Liver (tissue), 9 donors: Measurements from ENCODE around the gene SMIM14. TPM values are rescaled to one million over a fixed set of nuclear protein-coding genes. Genes with fewer than 3 reads are reported as not detected.
"Not testable (repeated sequence)": the region's sequence is repeated elsewhere in the genome, so short reads cannot be mapped to it uniquely, and the experiment has no call there.

ENCODE experiments used
- DNase-seq: peaks from one replicate; pipeline ENCODE4 v3.0.0-alpha.2; 2017; ENCODE audit warnings: low spot score
- H3K27ac ChIP-seq, 2 donors: one replicate each; pipeline ENCODE4 v1.7.0; 2013; ENCODE audit warnings: inconsistent platforms in 2 of 2, low read length in 2 of 2, control low read depth in 1 of 2, low read depth in 1 of 2, mild to moderate bottlenecking in 1 of 2
- H3K27me3 ChIP-seq, 4 donors: one replicate each; pipeline versions ENCODE4 v1.6.1 to v1.7.0; 2013; ENCODE audit warnings: low read length in 3 of 4, inconsistent platforms in 1 of 4, mild to moderate bottlenecking in 1 of 4, moderate library complexity in 1 of 4; ENCODE audit not compliant: control insufficient read depth in 4 of 4, insufficient read depth in 4 of 4
- H3K36me3 ChIP-seq, 4 donors: one replicate each; pipeline versions ENCODE4 v1.6.1 to v1.7.0; 2013; ENCODE audit warnings: low read length in 3 of 4, mild to moderate bottlenecking in 3 of 4, low read depth in 1 of 4, moderate library complexity in 1 of 4; ENCODE audit not compliant: control insufficient read depth in 4 of 4, insufficient read depth in 3 of 4
- H3K4me1 ChIP-seq, 4 donors: one replicate each; pipeline versions ENCODE4 v1.6.1 to v1.7.0; 2013; ENCODE audit warnings: low read length in 3 of 4, mild to moderate bottlenecking in 3 of 4, moderate library complexity in 1 of 4; ENCODE audit not compliant: control insufficient read depth in 4 of 4, insufficient read depth in 4 of 4
- H3K4me3 ChIP-seq, 3 donors: one replicate each; pipeline versions ENCODE4 v1.6.1 to v1.7.0; 2013; ENCODE audit warnings: low read length in 3 of 3, control low read depth in 1 of 3, low read depth in 1 of 3, mild to moderate bottlenecking in 1 of 3
- H3K9ac ChIP-seq, 2 donors: one replicate each; pipeline ENCODE4 v1.7.0; 2013; ENCODE audit warnings: low read length in 2 of 2, mild to moderate bottlenecking in 2 of 2, moderate library complexity in 2 of 2, control low read depth in 1 of 2, low read depth in 1 of 2
- H3K9me3 ChIP-seq, 4 donors: one replicate each; pipeline versions ENCODE4 v1.6.1 to v1.7.0; 2013; ENCODE audit warnings: low read length in 3 of 4; ENCODE audit not compliant: control insufficient read depth in 4 of 4
- EGR1 ChIP-seq, 2 donors: IDR thresholded peaks; 2 replicates each; pipeline ENCODE4 v1.6.1; 2016 to 2018; ENCODE audit warnings: antibody characterized with exemption in 2 of 2, low read depth in 2 of 2
- FOXA1 ChIP-seq: IDR thresholded peaks from 2 replicates; pipeline ENCODE4 v1.6.1; 2016; ENCODE audit warnings: antibody characterized with exemption
- FOXA2 ChIP-seq: IDR thresholded peaks from 2 replicates; pipeline ENCODE4 v1.6.1; 2016; ENCODE audit warnings: antibody characterized with exemption
- GABPA ChIP-seq, 2 donors: IDR thresholded peaks in 1 of 2; conservative IDR thresholded peaks in 1 of 2; 2 replicates each; pipeline ENCODE4 v1.6.1; 2016; ENCODE audit warnings: antibody characterized with exemption in 2 of 2, mild to moderate bottlenecking in 1 of 2, moderate library complexity in 1 of 2
- HNF4A ChIP-seq, 2 donors: conservative IDR thresholded peaks; 2 replicates each; pipeline ENCODE4 v1.6.1; 2016; ENCODE audit warnings: antibody characterized with exemption in 2 of 2, mild to moderate bottlenecking in 2 of 2
- HNF4G ChIP-seq: IDR thresholded peaks from 2 replicates; pipeline ENCODE4 v1.6.1; 2016; ENCODE audit warnings: antibody characterized with exemption
- JUND ChIP-seq, 2 donors: IDR thresholded peaks; 2 replicates each; pipeline ENCODE4 v1.6.1; 2016; ENCODE audit warnings: antibody characterized with exemption in 2 of 2
- NR2F2 ChIP-seq: IDR thresholded peaks from 2 replicates; pipeline ENCODE4 v1.6.1; 2016; ENCODE audit warnings: antibody characterized with exemption
- RAD21 ChIP-seq, 2 donors: IDR thresholded peaks; 2 replicates each; pipeline ENCODE4 v1.6.1; 2016; ENCODE audit warnings: antibody characterized with exemption in 2 of 2, mild to moderate bottlenecking in 2 of 2
- REST ChIP-seq: IDR thresholded peaks from 2 replicates; pipeline ENCODE4 v1.6.1; 2016; ENCODE audit warnings: antibody characterized with exemption, mild to moderate bottlenecking
- SP1 ChIP-seq: IDR thresholded peaks from 2 replicates; pipeline ENCODE4 v1.6.1; 2018; ENCODE audit warnings: antibody characterized with exemption, mild to moderate bottlenecking
- YY1 ChIP-seq: IDR thresholded peaks from 2 replicates; pipeline ENCODE4 v1.6.1; 2016; ENCODE audit warnings: antibody characterized with exemption, mild to moderate bottlenecking
- ZBTB33 ChIP-seq: IDR thresholded peaks from 2 replicates; pipeline ENCODE4 v1.6.1; 2016; ENCODE audit warnings: antibody characterized with exemption
- WGBS: extraction: QIAGEN DNeasy Blood & Tissue Kit; methylation state at CpG from one replicate; pipeline ENCODE4 v1.1.7; 2013; 5-methylcytosine and 5-hydroxymethylcytosine counted together
- polyA plus RNA-seq, 2 donors: library from polyadenylated mRNA; stranded (reverse) in 1 of 2; unstranded in 1 of 2; fragments of 200-250 nt in 1 of 2; fragments of >200 nt in 1 of 2; fragmentation: Nextera tagmentation in 1 of 2; extraction: Ambion mirVana in 1 of 2; gene quantifications; one replicate each; pipeline versions ENCODE4 v1.2.1 to v1.2.3, GENCODE V29; 2013 to 2015
- total RNA-seq, 2 donors: library from RNA; depleted of rRNA; stranded (reverse); fragments of >200 nt; gene quantifications; one replicate each; pipeline ENCODE4 v1.2.3, GENCODE V29; 2014
- TF ChIP-seq, protein P1 (sequence below): IDR thresholded peaks from 2 replicates; pipeline ENCODE4 v1.6.1; 2016; ENCODE audit warnings: antibody characterized with exemption
- TF ChIP-seq, protein P2 (sequence below): IDR thresholded peaks from 2 replicates; pipeline ENCODE4 v1.6.1; 2016; ENCODE audit warnings: antibody characterized with exemption
- donor health status: healthy.
- donor health status: healthy.
- donor health status: healthy.
- donor health status: healthy.
- donor health status: healthy.

SMIM14 gene
- total and polyA plus RNA-seq, 4 donors, result 21.1 to 311 (median 91.6) TPM

DNA sequence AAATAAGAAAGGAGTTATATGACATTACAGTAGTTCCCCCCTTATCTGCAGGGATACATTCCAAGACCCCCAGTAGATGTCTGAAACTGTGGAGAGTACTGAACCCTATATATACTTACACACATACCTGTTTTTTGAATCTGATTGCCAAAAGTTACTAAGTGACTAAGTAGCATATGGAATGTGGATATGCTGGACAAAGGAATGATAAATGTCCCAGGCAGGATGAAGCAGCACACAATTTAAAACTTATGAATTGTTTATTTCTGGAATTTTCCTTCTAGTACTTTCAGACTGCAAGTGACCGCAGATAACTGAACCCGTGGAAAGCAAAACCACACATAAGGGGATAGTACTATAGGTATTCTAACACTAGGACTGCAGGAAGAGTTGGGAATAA is 134.1 kb downstream of the SMIM14 start:
- H3K9ac ChIP-seq, result no peak overlapping the region
- H3K36me3 ChIP-seq, result peaks cover 23 to 79% (median 72%) of the 10 kb centered on the region in 4 donors
- H3K27me3 ChIP-seq, result no peaks in the 10 kb centered on the region
- no peak overlapping the region for H3K4me3 ChIP-seq
- TF ChIP-seq HNF4G, result no peak
- TF ChIP-seq REST, result no peak
- no peaks in the 10 kb centered on the region for H3K9me3 ChIP-seq
- no peak overlapping the region for H3K27ac ChIP-seq
- no peak for DNase-seq
- WGBS, result 94% methylated on average over 2 of the region's 2 CpGs
- H3K4me1 ChIP-seq, result peaks cover 0 to 1% (median 0%) of the 10 kb centered on the region in 4 donors

DNA sequence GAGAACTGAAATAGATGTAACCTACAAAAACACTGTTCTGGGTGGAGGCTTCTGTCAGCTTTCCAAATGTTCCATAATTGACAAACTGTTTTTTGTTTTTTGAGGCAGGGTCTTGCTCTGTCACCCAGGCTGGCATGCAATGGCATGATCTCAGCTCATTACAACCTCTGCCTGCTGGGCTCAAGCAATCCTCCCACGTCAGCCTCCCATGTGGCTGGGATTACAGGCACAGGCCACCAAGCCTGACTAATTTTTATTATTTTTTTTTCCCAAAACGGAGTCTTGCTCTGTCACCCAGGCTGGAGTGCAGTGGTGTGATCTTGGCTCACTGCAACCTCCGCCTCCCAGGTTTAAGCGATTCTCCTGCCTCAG is 136.0 kb downstream of the SMIM14 start:
- not testable (repeated sequence) for H3K4me3 ChIP-seq, H3K9ac ChIP-seq, H3K9me3 ChIP-seq, H3K27ac ChIP-seq, H3K4me1 ChIP-seq, H3K27me3 ChIP-seq, DNase-seq
- WGBS, result 97% methylated on average over 4 of the region's 4 CpGs
- H3K36me3 ChIP-seq, result peaks cover 19 to 74% (median 68%) of the 10 kb centered on the region in 4 donors

DNA sequence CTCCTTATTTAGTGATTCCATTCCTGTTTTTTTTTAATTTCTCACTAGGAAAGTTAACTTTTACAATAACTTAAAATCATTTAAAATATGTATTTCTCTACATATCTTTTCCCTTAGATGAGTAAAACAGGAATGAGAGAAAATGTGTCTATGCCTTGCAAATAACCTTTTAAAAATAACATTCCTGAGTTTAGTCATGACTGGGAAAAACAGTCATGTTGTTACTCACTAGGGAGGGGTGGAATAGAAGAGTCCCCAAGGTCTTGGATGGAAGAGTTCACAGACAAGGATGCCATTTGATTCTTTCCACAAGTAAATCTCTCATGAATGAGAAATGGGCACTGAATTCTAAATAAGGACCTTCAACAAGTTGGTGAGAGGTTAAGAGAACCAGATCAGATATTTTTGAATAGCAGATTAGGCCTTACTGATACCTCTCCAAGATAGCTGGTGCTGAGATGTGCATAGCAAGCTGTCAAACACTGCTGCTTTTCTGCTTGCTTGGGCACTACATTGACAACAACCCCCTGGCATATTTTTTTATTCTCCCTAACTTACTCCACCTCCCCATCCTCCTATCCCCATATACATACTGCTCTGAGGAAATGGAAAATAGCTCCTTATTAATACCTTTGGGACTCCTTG is 136.5 kb downstream of the SMIM14 start:
- H3K4me1 ChIP-seq, result peaks cover 0 to 1% (median 0%) of the 10 kb centered on the region in 4 donors
- DNase-seq, result no peak
- H3K9ac ChIP-seq, result no peak overlapping the region
- H3K27ac ChIP-seq, result no peak overlapping the region
- TF ChIP-seq JUND (IDR thresholded peaks at IDR 0.05) (no peak), SP1 (no peak), HNF4G (no peak)
- H3K9me3 ChIP-seq, result no peaks in the 10 kb centered on the region
- no peak overlapping the region for H3K4me3 ChIP-seq
- peaks cover 19 to 69% (median 63%) of the 10 kb centered on the region in 4 donors for H3K36me3 ChIP-seq
- no peaks in the 10 kb centered on the region for H3K27me3 ChIP-seq

- H3K27ac ChIP-seq, result no peak overlapping the region
- H3K4me1 ChIP-seq, result peaks cover 0 to 3% (median 1%) of the 10 kb centered on the region in 4 donors
- no peak overlapping the region for H3K9ac ChIP-seq
- H3K36me3 ChIP-seq, result peaks cover 14 to 40% (median 37%) of the 10 kb centered on the region in 4 donors
- no peaks in the 10 kb centered on the region for H3K27me3 ChIP-seq
- no peak for DNase-seq
- H3K4me3 ChIP-seq, result no peak overlapping the region
- no peaks in the 10 kb centered on the region for H3K9me3 ChIP-seq
- TF ChIP-seq FOXA2 (no peak), SP1 (no peak), EGR1 (IDR thresholded peaks at IDR 0.05; ENCODE audit: low read depth in 2 of 2) (no peak), GABPA (IDR thresholded peaks at IDR 0.05 in 1 of 2, conservative IDR thresholded peaks at IDR 0.05 in 1 of 2) (no peak), JUND (IDR thresholded peaks at IDR 0.05) (no peak), HNF4A (conservative IDR thresholded peaks at IDR 0.05) (no peak), YY1 (no peak), REST (no peak), NR2F2 (no peak), FOXA1 (no peak), ZBTB33 (no peak), RAD21 (IDR thresholded peaks at IDR 0.05) (no peak)
- TF ChIP-seq, protein P1, sequence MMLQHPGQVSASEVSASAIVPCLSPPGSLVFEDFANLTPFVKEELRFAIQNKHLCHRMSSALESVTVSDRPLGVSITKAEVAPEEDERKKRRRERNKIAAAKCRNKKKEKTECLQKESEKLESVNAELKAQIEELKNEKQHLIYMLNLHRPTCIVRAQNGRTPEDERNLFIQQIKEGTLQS, result no peak
- TF ChIP-seq, protein P2, sequence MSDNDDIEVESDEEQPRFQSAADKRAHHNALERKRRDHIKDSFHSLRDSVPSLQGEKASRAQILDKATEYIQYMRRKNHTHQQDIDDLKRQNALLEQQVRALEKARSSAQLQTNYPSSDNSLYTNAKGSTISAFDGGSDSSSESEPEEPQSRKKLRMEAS, result no peak
These were observed 140.0 kb downstream of the SMIM14 start for GRCh38 chr4:39498727-39499020.
